AG08396 (cell line): ENCODE data around the gene PLXNA4.
A peak's percentile ranks its signal among the peaks of the same experiment; 100 is the strongest.

Source experiments
- DNase-seq: peaks from one replicate; pipeline ENCODE4 v3.0.0; 2012; ENCODE audit warnings: low spot score, mixed read lengths

The PLXNA4 gene

DNA sequence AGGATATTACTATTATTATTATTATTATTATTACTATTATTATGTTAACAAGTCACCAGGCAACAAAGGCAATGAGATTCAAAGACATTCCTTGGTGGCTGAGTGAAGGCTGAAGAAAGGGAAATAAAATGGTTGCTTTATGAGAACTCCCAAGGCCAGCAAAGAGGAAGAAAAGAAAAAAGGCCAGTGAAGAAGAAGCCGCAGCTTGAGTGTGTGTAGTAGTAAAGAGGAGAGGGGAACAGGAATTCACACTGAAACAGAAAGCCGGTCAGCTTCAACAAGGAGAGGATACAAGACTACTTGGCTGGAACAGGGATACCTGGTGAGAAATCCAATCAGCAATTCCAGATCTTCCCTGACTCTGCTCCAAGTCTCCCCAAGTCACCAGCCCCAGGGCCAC, 42.4 kb downstream of the PLXNA4 start:
- no peak for DNase-seq

DNA sequence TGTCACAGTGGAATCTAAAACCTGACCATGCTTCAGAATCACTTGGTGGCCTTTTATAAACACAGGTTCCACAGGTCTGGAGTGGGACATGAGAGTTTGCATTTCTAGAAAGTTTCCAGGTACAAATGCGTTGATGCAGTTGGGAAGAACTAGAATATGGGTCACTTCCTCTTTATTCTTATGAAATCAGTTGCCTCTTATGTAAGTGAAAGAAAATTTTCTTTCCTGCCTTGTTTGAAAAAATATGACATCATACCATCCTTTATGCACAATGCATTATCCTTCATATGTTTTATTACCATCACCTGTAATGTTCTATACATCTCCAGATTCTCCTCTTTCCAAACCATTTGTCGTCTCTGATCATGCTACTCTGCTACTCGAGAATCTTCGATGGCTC, 44.0 kb downstream of the PLXNA4 start:
- DNase-seq: no peak

DNA sequence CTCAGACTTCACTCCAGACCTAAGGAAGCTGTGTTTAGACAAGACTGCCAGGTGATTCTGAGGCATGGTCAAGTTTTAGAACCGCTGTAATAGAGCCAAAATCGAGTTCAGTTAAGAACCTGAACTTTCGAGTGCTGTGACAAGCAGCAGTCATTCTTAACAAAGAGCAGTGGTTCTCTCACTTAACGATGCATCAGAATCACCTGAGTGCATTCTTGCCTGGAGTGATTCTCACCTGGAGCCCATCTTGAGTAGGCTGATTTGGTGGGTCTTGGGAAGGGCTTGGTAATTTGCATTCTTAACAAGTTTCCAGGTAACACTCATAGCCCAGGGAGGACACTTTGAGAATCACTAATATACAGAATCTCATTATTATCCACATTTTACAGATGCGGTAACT, 44.7 kb downstream of the PLXNA4 start:
- no peak for DNase-seq

DNA sequence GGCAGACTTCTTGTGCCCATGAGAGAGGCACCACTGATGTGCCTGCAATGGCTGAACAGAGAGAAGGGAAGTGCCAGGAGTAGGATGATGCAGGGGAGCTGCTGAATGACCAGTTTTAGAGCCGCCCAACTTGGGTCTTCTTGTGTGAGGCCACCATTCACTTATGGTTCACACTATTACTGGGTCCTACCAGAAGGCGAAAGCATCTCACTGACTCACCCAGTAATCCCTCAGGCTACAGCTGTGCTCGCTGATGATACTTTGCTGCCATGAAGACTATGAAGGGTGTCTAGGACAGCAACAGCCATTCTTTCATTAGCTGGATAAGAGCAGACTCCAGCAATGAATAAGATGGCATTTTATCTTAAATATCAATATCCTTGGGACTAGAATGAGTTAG, 47.6 kb downstream of the PLXNA4 start:
- no peak for DNase-seq

DNA sequence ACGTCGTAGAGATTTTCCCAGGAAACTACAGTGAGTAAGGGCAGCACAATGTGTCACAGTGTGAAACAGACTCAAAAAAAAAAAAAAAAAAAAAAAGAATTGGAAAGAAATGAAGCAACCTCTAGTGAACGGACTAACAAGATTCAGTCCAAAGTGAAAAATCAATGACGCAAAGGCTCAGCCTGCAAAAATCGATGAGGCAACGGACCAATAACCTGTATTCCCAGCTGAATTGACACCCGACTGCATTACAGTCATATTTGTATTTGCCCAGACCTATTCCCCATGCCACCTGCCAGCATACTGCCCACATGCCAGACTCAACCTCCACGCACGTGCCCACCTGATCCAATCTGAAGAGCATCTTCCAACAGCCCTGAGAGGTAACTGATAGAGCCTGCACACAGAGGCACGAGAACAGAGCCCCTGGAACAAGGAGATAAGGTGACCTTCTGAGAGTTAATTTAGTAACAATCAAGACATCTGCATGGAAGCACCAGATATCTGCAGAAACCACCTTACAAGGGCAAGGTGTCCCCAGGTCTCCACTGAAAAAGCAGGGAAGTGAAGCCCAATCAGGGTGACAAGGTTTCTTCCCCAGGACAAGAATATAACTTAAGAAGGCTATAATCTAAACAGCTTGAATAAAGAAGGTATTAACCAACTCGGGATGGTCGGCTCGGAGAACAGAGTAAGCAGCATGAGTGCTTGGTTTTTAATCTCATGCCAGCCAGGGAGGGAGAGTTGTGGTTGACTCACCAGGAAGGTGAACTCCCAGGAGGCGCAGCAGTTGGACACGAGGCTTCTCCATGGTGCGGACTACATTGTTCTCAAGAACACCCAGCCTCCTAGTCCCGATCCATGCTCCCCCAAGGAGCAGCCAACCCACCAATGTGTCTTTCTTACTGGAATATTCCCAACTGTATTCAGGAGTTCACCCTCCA, 48.5 kb downstream of the PLXNA4 start:
- DNase-seq: no peak

DNA sequence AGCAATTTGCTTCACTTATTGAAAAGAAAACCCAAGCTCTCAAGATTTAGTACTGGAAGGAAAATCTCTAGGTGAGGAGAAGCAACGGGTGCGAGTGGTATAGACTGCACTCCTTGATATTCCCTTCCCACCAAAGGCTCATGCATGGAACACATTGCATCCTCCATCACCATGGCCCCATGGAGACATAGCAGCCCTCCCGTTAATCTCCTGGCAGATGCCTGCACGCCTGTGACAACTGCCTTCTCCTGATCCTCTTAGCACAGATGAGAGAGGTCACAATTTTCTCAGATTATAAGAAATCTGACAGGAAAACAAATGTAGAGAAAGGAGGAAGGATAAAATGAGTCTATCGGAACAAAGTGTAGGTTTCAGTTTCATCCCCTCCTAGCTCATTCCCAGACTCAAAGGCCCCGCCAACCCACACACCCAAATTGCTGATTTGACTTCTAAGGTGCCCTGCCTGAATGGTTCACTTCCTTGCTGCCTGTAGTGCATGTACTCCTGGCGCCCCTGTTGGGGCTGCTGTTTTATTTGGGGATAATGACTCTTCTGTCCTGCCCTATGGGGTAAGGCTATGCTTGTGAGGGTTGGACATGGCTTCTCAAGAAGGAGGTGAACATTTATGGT, 50.0 kb downstream of the PLXNA4 start:
- DNase-seq: no peak

DNA sequence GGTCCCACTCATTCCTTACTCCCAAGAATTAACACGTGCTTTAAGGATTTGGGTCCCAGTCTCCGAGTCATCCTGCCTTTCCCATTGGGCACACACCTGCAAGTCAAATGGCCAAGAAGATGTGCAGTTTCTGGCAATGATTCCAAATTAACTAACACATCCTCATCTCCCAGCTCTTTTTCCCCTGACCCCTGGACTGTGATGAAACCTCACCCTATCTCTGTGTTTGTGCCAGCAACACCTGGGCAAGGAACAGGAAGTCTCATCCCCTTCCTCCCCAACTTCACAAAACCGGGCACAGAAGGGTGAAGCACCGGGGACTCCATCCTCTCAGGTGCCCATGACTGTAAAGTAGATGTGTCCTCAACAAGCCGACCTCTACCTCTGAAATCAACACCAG, 54.8 kb downstream of the PLXNA4 start:
- no peak for DNase-seq

DNA sequence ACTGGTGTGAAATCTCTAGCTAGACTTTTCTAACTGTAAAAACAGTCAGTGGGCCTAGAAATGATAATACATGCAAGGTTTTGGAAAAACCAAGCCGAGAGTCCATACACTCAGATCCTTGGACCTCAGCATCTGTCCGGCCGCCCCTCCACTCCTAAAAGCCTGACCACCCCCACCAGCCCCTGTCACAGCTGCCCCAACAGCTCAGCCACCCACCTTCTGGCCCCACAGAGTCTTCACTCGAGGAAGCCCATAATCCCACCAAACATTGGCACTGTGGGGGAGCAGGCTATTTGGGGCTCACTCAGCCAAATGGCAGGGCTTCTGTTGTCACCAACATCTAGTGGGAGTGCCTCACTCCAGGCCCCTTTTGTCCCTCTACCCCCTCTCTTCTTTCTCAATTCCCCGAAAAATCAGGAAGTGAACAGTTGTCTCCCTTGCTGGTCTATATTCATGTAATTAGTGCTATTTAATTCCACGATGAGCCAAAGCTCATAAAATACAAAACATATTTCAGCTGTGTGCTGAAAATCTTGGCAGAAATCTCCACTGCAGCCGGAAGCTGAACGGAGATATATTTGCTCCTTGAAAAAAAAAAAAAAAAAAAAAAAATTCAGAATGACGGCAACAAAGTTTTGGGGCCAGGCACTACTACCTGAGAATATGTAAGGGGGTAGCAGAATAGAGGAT, 55.5 kb downstream of the PLXNA4 start:
- no peak for DNase-seq

DNA sequence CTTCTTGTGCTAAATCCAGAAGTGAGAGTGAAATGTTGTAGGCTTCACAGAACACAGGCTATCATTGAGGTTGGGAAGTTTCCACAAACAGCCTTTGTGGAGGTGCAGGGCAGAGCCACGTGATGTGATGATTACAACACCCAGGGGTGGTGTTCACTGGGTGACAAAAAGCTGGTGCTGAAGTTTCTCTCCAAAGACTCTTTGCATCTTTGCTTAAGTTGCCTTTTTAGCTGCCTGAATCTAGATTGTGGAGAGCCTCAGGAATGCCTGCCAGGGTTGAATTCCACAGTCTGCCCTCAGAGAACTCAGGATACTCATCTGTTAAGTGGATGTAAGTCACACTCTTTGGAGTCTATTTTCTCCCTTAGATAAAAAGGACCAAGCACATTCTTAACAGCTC, 56.3 kb downstream of the PLXNA4 start:
- DNase-seq: no peak

DNA sequence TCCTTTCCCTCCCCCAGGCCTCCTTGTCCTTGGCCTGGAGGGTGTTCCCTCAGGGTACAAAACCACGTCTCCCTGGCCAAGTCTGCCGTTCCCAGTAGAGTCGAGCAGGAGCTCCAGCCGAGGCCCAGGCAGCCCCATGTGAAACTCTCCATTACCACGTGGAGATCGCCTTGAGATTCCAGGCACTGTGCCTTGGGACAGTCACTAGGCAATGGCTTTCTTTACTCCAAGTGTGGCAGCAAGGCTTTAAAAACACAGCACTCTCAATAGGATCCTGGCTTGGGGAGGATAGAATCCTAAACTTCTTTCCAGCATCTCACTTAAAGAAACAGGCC, 57.5 kb downstream of the PLXNA4 start:
- no peak for DNase-seq

DNA sequence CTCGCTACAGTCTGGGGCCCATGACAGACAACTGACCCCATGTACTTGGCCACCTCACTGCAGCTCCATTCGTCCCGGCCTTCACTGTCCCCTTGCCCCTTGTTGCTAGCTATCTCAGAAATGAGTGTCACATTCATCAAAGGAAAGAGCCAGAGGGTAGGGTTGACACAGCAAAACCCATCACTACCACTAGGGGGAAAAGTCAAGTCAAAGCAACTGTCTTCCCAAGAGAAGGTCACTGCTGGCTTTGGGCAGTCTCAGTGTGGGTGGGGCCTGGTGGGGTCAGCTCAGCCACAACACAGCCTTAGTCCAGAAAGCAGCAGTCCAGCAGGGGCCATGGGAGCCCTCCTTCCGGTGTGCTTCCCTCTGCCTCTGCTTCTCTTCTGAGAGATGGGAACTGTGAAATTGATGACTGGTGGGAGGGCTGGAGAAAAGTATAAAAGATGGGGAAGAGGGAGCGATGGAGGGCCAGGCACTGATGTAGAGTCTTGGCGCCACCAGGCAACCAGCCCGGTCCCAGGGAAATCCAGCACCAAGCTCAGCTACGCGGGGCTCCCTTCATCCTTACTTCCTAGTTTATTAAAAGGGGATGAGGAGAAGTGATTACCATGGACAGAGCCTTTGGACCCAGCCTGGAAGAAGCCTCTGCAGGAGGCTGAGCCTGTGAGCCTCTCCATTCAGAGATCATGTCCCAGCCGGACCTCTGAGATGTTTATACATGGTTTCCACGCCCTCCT, 58.0 kb downstream of the PLXNA4 start:
- no peak for DNase-seq

DNA sequence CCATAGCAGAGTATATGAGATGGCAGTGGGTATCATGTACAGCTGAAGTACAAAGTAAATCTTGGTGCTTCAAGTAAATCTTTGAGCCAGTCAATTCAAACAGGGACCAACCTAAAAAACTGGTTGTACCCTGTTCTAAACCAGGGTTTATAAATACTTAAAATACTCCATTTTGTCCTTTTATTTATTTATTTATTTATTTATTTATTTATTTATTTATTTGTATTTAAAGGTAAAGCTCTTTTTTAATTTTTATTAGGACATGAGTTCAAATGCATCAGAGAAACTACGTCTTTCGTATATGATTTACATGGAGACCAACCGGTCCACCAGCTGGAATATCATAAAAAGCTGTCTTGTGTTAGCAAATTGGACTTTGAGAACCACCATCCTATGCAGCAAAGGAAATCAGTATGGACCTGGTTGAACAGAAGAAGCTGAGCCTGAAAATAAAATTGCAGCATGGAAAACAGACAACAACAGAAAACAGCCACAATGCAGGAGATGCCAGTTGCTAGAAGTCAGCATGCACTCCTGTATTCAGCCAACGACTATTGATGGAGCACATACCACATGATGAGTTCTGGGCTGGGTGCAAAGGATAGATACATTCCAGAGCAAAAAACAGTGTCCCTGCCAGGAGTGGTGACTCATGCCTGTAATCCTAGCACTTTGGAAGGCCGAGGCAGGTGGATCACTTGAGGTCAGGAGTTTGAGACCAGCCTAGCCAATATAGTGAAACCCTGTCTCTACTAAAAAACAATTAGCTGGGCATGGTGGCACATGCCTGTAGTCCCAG, 60.0 kb downstream of the PLXNA4 start:
- peak; percentile 68 for DNase-seq

DNA sequence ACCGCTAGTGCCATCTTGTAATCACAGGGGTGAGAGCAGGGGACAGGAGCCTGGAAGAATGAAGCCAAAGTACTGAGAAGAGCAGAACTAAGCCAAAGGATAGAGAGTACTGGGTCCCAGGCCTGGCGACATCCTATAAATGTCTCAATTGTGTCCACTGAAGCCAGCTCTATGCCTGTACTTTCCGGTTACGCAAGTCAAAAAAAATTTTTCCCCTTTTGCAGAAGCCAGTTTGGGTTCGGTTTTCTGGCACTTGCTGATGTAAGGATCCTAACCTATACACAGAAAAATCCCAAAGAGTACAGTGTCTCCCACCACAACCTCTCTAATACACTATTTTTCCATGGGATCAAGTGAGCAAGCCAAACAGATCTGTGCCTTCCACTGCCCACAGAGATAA, 61.1 kb downstream of the PLXNA4 start:
- no peak for DNase-seq

DNA sequence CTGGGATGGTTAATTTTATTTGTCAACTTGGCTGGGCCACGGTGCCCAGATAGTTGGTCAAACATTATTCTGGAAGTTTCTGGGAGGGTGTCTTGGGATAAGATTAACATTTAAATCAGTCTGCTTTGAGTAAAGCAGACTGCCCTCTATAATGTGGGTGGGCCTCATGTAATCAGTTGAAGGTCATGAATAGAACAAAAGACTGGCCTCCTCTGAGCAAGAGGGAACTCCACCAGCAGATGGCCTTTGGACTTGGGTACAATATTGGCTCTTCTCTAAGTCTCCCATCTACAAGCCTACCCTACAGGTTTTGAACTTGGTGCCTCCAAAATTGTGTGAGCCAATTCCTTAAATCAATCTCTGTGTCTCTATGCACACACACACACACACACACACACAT, 61.8 kb downstream of the PLXNA4 start:
- no peak for DNase-seq

DNA sequence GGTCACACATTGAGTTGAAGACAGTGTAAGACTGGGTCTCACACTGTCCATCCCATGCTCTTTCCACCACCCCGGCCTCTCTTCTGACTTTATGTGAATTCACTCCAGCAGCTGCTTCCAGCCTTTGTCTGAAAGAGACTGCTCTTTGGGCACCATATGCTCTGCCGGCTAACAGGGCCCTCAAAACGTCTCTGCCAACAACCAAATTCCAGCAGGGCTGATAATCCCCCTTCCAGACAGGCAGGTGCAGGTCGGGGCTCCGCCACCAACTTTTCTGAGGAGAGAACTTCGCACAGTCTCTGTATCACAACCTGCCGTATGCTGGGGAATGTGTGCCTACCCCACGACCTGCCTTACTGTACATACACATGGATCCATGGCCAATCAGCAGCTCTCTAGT, 64.3 kb downstream of the PLXNA4 start:
- no peak for DNase-seq

DNA sequence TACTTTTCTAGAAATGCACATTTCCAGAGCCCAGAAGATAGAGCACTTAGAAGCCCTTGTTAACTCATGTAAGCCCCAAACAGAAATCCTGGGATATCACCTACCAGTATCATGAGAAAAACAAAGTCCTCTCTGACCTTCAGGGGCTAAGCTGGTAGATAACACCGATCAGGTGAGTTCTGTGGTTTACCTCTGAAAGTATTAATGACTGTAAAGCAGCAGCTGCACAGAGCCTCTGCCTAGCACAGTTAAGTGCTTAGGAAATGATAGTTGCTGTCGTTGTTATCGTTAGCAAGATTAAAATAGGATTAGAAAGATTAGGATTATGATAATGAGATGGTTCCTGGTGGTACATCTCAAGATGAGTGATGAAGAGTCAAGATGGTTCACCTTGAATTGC, 64.9 kb downstream of the PLXNA4 start:
- DNase-seq: no peak

DNA sequence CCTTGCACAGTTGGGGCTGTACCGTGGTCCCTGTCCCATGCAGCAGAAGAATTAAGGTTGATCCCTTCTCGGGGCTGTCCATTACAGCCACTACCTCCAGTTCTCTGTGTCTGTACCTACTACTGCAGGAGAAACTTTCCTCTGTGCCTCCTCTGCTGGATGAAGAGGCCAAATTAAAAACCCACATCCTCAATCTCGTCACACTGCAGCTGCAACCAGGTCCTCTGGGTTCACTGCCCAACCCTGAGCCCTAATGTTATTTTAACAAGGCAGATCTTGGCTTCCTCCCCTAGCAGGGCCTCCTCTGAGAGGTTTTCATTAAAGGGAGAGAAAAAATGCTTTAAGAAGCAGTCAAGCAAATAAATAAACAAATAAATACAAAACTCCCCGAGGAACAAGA, 66.6 kb downstream of the PLXNA4 start:
- no peak for DNase-seq

DNA sequence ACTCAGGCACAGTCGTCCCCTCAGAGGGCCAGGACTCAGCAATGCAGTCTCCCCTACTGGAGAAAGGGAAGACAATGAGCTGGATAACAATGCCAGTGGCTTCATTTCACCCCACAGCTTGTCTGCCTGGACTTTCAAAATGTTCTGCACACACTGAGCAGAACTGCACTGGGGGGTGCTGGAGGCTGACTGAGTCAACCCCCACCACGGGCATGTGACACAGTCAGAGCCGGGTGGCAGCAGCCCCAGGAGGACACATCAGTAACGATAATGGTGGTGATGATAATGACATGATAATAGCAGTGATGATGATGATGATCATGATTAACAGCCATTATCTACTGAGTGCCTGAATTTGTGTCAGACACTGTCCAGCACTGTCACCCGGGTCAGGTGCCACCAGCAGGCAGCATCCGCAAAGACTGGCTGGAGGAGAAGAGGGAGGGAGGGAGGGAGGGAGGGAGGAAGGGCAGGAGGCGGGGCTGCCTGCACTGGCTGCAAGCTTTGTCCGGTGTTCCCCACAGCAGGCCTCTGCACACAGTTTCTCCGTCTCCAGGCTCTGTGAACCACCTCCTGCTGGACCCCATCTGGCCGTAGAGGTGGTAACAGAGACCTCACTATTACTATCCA, 67.4 kb downstream of the PLXNA4 start:
- no peak for DNase-seq

DNA sequence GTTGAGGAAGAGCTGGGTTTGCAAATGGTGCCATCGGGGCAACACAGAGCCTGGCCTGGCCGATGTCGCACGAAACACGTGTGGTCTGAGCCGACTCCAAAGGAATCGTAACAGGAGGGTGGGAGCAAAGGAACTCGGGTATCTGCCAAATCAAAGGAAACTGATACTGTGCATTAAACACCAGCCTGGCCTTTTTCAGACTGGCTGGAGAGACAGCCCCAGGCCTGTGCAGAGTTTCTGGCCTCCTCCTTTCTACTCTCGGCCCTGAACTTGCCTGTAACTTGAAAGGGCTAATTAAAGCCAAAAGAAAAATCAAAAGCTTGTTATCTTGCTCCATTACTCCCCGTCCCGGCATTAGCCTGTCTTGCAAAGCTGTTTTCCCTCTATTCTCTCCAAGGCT, 71.4 kb downstream of the PLXNA4 start:
- no peak for DNase-seq

DNA sequence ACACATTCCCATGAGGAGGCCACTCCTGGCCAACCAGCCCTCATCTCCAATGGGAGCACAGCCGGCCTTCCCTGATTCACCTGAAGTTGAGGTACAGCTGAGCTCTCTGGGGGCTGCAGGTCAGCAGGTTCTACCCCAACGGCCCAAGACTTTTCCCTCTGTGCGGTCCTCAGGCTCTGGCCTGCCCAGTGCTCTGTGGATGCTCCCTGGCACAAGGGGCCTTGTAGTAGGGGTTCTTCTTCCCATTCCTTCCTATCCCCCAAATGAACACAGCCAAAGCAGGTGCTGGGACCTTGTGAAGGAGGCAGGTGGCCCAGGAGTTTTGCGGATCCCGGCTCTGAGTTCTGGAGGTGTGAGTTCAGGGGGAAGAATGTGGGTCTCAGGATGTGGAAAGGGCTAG, 72.2 kb downstream of the PLXNA4 start:
- DNase-seq: no peak

DNA sequence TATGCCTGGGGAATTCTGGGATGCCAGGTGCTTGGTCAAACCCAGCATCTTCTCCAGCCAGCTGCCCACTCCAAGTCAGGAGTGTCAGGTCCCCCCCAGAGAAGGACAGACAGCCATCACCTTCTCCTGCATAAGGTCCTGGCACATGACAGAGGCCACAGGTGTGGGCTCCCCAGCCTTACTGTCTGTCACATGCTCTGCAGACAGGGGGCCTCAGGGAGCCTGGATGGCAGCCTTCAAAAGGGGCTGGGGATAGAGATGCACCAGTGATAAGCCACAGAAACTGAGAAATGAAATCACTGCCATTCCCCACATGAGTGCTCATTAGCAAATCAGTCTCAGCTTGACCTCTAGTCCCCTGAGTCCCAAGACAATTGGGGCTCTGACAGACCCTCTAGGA, 72.9 kb downstream of the PLXNA4 start:
- DNase-seq: no peak
